Mesendoderm (in vitro differentiated cells): Measurements from ENCODE around the gene DENND5B.

Experiments used
- DNase-seq: peaks from one replicate; pipeline ENCODE4 v3.0.0; 2013
- H2AK5ac ChIP-seq: 2 replicates; pipeline ENCODE4 v1.6.1; 2013; ENCODE audit warnings: low read length, inconsistent platforms
- H2BK120ac ChIP-seq: 2 replicates; pipeline ENCODE4 v1.6.1; 2013; ENCODE audit warnings: low read depth, mild to moderate bottlenecking, low read length, moderate library complexity, mixed read lengths
- H2BK15ac ChIP-seq: replicated peaks from 2 replicates; pipeline ENCODE4 v1.6.1; 2013; ENCODE audit warnings: low read depth, mild to moderate bottlenecking, moderate library complexity
- H2BK5ac ChIP-seq: 2 replicates; pipeline ENCODE4 v1.6.1; 2013; ENCODE audit warnings: low read length, inconsistent platforms
- H3K18ac ChIP-seq: 2 replicates; pipeline ENCODE4 v1.6.1; 2013; ENCODE audit warnings: mild to moderate bottlenecking, low read length, mixed read lengths
- H3K23ac ChIP-seq: one replicate; pipeline ENCODE4 v1.6.1; 2013; ENCODE audit warnings: low read length
- H3K27ac ChIP-seq: 2 replicates; pipeline ENCODE4 v1.5.1; 2013; ENCODE audit warnings: low read depth, mild to moderate bottlenecking, inconsistent platforms, low read length, moderate library complexity
- H3K27me3 ChIP-seq: 2 replicates; pipeline ENCODE4 v1.6.1; 2013; ENCODE audit warnings: low read length, control low read depth, mild to moderate bottlenecking, inconsistent platforms; ENCODE audit not compliant: insufficient read depth, poor library complexity
- H3K36me3 ChIP-seq: 2 replicates; pipeline ENCODE4 v1.6.1; 2013; ENCODE audit warnings: low read length, inconsistent platforms; ENCODE audit not compliant: control insufficient read depth, insufficient read depth
- H3K4ac ChIP-seq: one replicate; pipeline ENCODE4 v1.6.1; 2013; ENCODE audit warnings: low read depth, mild to moderate bottlenecking, low read length, moderate library complexity
- H3K4me1 ChIP-seq: 2 replicates; pipeline ENCODE4 v1.6.1; 2013; ENCODE audit warnings: low read depth, low read length, inconsistent platforms; ENCODE audit not compliant: control insufficient read depth
- H3K4me2 ChIP-seq: 2 replicates; pipeline ENCODE4 v1.6.1; 2013; ENCODE audit warnings: low read length
- H3K4me3 ChIP-seq: 2 replicates; pipeline ENCODE4 v1.5.1; 2013; ENCODE audit warnings: mild to moderate bottlenecking, low read length
- H3K56ac ChIP-seq: one replicate; pipeline ENCODE4 v1.6.1; 2013; ENCODE audit warnings: low read length
- H3K79me1 ChIP-seq: 2 replicates; pipeline ENCODE4 v1.6.1; 2013; ENCODE audit warnings: low read length, inconsistent platforms
- H3K79me2 ChIP-seq: 2 replicates; pipeline ENCODE4 v1.6.1; 2013; ENCODE audit warnings: mild to moderate bottlenecking, low read length; ENCODE audit not compliant: control insufficient read depth, insufficient read depth
- H3K9ac ChIP-seq: 2 replicates; pipeline ENCODE4 v1.6.1; 2013; ENCODE audit warnings: low read length, inconsistent platforms
- H4K5ac ChIP-seq: one replicate; pipeline ENCODE4 v1.6.1; 2013; ENCODE audit warnings: low read length
- H4K8ac ChIP-seq: one replicate; pipeline ENCODE4 v1.6.1; 2013; ENCODE audit warnings: low read depth, mild to moderate bottlenecking, control low read depth, low read length, moderate library complexity
- WGBS: extraction: QIAGEN DNeasy Blood & Tissue Kit; methylation state at CpG from one replicate; pipeline ENCODE4 v1.1.7; 2013; ENCODE audit warnings: low lambda C conversion rate, missing lambda C conversion rate; ENCODE audit not compliant: insufficient coverage; ENCODE audit errors: extremely low coverage; 5-methylcytosine and 5-hydroxymethylcytosine counted together

The DENND5B gene

DNA sequence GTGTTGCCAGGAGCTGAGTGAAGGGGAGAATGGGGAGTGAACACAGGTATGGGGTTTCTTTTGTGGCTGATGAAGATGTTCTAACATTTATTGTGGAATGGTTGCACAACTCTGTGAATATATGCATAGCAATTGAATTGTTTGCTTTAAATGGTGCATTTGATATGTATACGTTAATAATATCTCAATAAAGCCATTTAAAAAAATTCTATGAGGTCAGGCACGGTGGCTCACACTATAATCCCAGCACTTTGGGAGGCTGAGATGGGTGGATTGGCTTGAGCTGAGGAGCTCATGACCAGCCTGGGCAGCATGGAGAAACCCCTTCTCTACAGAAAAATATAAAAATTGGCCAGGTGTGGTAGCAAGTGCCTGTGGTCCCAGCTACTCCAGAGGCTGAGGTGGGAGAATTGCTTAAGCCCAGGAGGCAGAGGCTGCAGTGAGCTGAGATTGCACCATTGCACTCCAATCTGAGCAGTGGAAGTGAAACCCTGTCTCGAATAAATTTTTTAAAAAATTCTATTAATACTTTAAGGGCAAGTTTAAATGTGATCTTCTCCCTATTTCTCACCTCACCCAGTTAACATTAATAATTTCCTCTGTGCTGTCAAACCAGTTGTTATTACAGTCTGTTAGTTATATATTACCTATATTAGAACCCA, 65.3 kb downstream of the DENND5B start:
- no peak overlapping the region for H3K4me3 ChIP-seq
- no peak overlapping the region for H3K18ac ChIP-seq
- no peak overlapping the region for H2BK15ac ChIP-seq
- no peak overlapping the region for H2BK5ac ChIP-seq
- no peak overlapping the region for H2AK5ac ChIP-seq
- H3K79me2 ChIP-seq: no peaks in the 10 kb centered on the region
- no peaks in the 10 kb centered on the region for H3K27me3 ChIP-seq
- WGBS: no CpG with 5 or more reads among the region's 3 CpGs
- H3K9ac ChIP-seq: no peak overlapping the region
- H3K79me1 ChIP-seq: no peaks in the 10 kb centered on the region
- H3K4me2 ChIP-seq: no peak overlapping the region
- H2BK120ac ChIP-seq: no peak overlapping the region
- H3K4me1 ChIP-seq: no peaks in the 10 kb centered on the region
- H3K27ac ChIP-seq: no peak overlapping the region
- H4K5ac ChIP-seq: no peak overlapping the region
- H4K8ac ChIP-seq: no peak overlapping the region
- no peak for DNase-seq
- no peak overlapping the region for H3K56ac ChIP-seq
- no peaks in the 10 kb centered on the region for H3K36me3 ChIP-seq
- no peak overlapping the region for H3K23ac ChIP-seq
- no peak overlapping the region for H3K4ac ChIP-seq

DNA sequence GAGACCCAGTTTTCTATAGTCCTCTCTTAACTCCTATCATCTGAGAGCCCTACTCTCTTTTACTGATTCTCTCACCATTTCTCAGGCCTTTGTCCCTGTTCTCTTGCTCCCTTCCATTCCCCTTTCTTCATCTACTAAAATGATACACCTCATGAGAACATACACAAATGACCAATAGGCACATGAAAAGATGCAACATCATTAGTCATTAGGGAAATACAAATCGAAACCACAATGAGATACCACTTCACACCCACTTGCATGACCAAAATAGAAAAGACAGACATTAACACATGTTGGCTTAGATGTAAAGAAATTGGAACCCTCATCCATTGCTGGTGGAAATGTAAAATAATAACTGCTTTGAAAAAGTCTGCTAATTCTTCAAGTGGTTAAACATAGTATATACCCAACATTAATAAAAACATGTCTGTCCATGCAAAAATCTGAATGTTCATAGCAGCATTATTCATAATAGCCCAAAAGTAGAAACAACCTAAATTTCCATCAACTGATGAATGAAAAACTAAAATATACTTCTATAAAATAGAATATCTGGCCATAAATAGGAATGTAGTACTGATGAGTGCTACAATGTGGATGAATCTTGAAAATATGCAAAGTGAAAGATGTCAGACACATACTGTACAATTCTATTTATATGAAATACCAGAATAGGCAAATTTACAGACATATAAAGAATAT, 66.0 kb downstream of the DENND5B start:
- Histone ChIP-seq H3K56ac (no peak overlapping the region), H2BK120ac (no peak overlapping the region), H3K79me1 (no peaks in the 10 kb centered on the region), H3K18ac (no peak overlapping the region), H3K36me3 (no peaks in the 10 kb centered on the region), H3K79me2 (no peaks in the 10 kb centered on the region), H3K27ac (no peak overlapping the region), H3K23ac (no peak overlapping the region), H2AK5ac (no peak overlapping the region), H3K9ac (no peak overlapping the region), H3K4me3 (no peak overlapping the region), H2BK5ac (no peak overlapping the region), H2BK15ac (no peak overlapping the region), H3K4me1 (no peaks in the 10 kb centered on the region), H3K4me2 (no peak overlapping the region), H3K4ac (no peak overlapping the region), H3K27me3 (no peaks in the 10 kb centered on the region), H4K5ac (no peak overlapping the region), H4K8ac (no peak overlapping the region)
- DNase-seq: no peak
- WGBS: no CpG with 5 or more reads among the region's 1 CpG

DNA sequence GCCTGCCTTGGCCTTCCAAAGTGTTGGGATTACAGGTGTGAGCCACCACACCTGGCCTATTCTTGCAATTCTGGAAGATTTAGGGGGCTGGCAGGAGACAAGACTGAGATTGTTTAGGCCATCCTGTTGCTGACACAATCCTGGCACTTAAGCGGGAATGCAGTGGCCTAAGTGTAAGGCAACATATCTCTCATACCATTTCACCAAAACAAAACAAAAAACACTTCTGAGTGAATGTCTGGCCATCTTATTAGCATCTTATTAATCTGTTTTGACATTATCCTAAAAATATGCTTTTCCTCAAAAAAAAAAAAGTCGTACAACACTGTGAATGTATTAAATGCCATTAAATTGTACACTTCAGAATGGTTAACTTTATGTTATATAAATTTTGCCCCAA, 67.6 kb downstream of the DENND5B start:
- Histone ChIP-seq H2AK5ac (no peak overlapping the region), H3K27ac (no peak overlapping the region), H3K27me3 (no peaks in the 10 kb centered on the region), H3K79me1 (no peaks in the 10 kb centered on the region), H3K4ac (no peak overlapping the region), H2BK5ac (no peak overlapping the region), H3K18ac (peak overlapping the region; percentile 14), H3K4me2 (no peak overlapping the region), H3K56ac (no peak overlapping the region), H4K8ac (no peak overlapping the region), H2BK15ac (no peak overlapping the region), H3K4me1 (peaks cover 5% of the 10 kb centered on the region), H3K4me3 (no peak overlapping the region), H2BK120ac (no peak overlapping the region), H3K36me3 (no peaks in the 10 kb centered on the region), H3K23ac (no peak overlapping the region), H3K79me2 (no peaks in the 10 kb centered on the region), H4K5ac (no peak overlapping the region), H3K9ac (no peak overlapping the region)
- no CpG with 5 or more reads among the region's 2 CpGs for WGBS
- no peak for DNase-seq

DNA sequence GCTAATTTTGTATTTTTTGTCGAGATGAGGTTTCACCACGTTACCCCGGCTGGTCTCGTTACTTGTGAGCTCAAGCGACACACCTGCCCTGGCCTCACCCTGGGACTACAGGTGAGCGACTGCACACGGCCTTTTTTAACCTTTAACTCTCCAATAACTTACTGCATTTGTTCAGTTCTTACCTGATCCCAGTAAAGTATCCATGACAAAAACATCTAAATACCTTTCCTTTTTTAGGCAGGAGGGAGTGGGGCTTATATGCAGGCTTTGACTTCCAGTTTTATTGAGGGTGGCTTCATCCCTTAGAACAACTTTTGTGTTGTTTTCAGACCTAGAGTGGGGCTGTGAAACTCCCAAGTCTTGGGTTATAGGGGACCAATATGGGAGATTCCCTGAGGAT, 68.3 kb downstream of the DENND5B start:
- Histone ChIP-seq H3K4me3 (no peak overlapping the region), H2BK120ac (no peak overlapping the region), H3K23ac (no peak overlapping the region), H3K79me2 (no peaks in the 10 kb centered on the region), H3K4me2 (no peak overlapping the region), H2BK15ac (no peak overlapping the region), H3K4me1 (peaks cover 10% of the 10 kb centered on the region), H3K27me3 (no peaks in the 10 kb centered on the region), H3K79me1 (no peaks in the 10 kb centered on the region), H2BK5ac (no peak overlapping the region), H3K4ac (no peak overlapping the region), H4K8ac (no peak overlapping the region), H4K5ac (no peak overlapping the region), H3K9ac (no peak overlapping the region), H3K27ac (no peak overlapping the region), H3K36me3 (no peaks in the 10 kb centered on the region), H3K18ac (no peak overlapping the region), H2AK5ac (no peak overlapping the region), H3K56ac (no peak overlapping the region)
- DNase-seq: no peak
- WGBS: no CpG with 5 or more reads among the region's 7 CpGs

DNA sequence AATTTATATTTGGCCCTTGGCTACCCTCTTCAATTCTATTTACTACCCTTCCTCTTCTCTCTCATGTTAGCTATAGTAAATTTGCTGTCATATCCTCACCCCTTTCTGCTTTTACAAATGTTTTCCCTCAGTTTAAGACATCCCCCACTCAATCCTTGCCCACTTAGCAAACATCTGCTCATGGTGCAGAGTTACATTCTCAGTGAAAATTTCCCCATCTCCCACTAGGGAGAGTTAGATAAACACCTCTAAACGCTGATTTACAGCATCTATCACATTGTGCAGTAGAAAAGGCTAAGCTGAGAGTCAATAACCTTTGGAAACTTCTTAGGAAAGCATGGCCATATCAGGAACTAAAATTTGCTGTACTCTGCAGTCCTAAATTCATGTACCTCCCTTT, 69.0 kb downstream of the DENND5B start:
- Histone ChIP-seq H3K36me3 (no peaks in the 10 kb centered on the region), H3K27ac (no peak overlapping the region), H2BK120ac (no peak overlapping the region), H3K79me2 (no peaks in the 10 kb centered on the region), H3K79me1 (no peaks in the 10 kb centered on the region), H3K9ac (no peak overlapping the region), H4K8ac (no peak overlapping the region), H2BK5ac (no peak overlapping the region), H2AK5ac (no peak overlapping the region), H4K5ac (no peak overlapping the region), H3K27me3 (no peaks in the 10 kb centered on the region), H3K18ac (peak overlapping the region; percentile 30), H3K4me3 (no peak overlapping the region), H3K4me1 (peaks cover 11% of the 10 kb centered on the region), H3K4me2 (no peak overlapping the region), H3K56ac (no peak overlapping the region), H3K23ac (no peak overlapping the region), H2BK15ac (no peak overlapping the region), H3K4ac (no peak overlapping the region)
- DNase-seq: no peak
- no CpG with 5 or more reads among the region's 1 CpG for WGBS

DNA sequence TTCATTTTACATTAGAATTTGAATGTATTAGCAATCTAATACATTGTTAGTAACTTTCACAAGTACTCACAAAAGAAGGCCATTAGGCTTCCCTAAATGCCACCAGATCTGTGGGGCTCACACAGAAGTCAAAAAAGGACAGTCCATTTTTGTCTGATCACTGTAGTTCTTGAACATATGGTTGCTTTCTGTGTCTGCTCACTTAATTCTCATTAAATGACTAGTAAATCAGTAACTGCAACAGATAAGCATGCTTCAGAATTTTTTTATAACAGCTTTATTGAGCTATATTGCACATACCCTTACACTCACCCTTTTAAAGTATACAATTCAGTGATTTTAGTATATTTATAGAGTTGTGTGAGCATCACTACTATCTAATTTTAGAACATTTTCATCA, 71.4 kb downstream of the DENND5B start:
- no peak overlapping the region for H2BK5ac ChIP-seq
- H3K27ac ChIP-seq: peak overlapping the region; percentile 57
- no peak overlapping the region for H2BK15ac ChIP-seq
- H3K36me3 ChIP-seq: no peaks in the 10 kb centered on the region
- no peak overlapping the region for H4K8ac ChIP-seq
- H3K27me3 ChIP-seq: no peaks in the 10 kb centered on the region
- H3K4me2 ChIP-seq: no peak overlapping the region
- no peak overlapping the region for H4K5ac ChIP-seq
- H3K23ac ChIP-seq: no peak overlapping the region
- H3K4ac ChIP-seq: no peak overlapping the region
- no peak overlapping the region for H2BK120ac ChIP-seq
- no peaks in the 10 kb centered on the region for H3K79me1 ChIP-seq
- H2AK5ac ChIP-seq: no peak overlapping the region
- no peaks in the 10 kb centered on the region for H3K79me2 ChIP-seq
- no peak overlapping the region for H3K56ac ChIP-seq
- no peak overlapping the region for H3K4me3 ChIP-seq
- peaks cover 11% of the 10 kb centered on the region for H3K4me1 ChIP-seq
- H3K18ac ChIP-seq: no peak overlapping the region
- H3K9ac ChIP-seq: no peak overlapping the region
- no peak for DNase-seq
